ENCODE data around the gene HIGD1C.
"Not testable (repeated sequence)": the region's sequence is repeated elsewhere in the genome, so short reads cannot be mapped to it uniquely, and the experiment has no call there.

Gene HIGD1C

GRCh38 chr12:50952510-50952909 lies at the start of gene HIGD1C:
Gene HIGD1C (plus strand): TSS chr12:50952544. CDS start chr12:50953999, 1,455 bp downstream.
- no peak for DNase-seq (ENCODE audit: low read depth in 2 of 2)

GRCh38 chr12:50908479-50908878 lies 43.9 kb upstream of the HIGD1C start:
- not testable (repeated sequence) for DNase-seq (ENCODE audit: low read depth in 2 of 2)

GRCh38 chr12:50912361-50912760 lies 40.0 kb upstream of the HIGD1C start:
- not testable (repeated sequence) for DNase-seq (ENCODE audit: low read depth in 2 of 2)

GRCh38 chr12:50913224-50913623 lies 39.1 kb upstream of the HIGD1C start:
- DNase-seq (ENCODE audit: low read depth in 2 of 2): no peak

- DNase-seq (ENCODE audit: low read depth in 2 of 2): no peak
These were observed 37.4 kb upstream of the HIGD1C start for GRCh38 chr12:50914872-50915484.

GRCh38 chr12:50916292-50916691 lies 36.1 kb upstream of the HIGD1C start:
- no peak for DNase-seq (ENCODE audit: low read depth in 2 of 2)

GRCh38 chr12:50918584-50919316 lies 33.6 kb upstream of the HIGD1C start:
- no peak for DNase-seq (ENCODE audit: low read depth in 2 of 2)

- no peak for DNase-seq (ENCODE audit: low read depth in 2 of 2)
These were observed 29.5 kb upstream of the HIGD1C start for GRCh38 chr12:50922820-50923219.

GRCh38 chr12:50923361-50924130 lies 28.8 kb upstream of the HIGD1C start:
- no peak for DNase-seq (ENCODE audit: low read depth in 2 of 2)

GRCh38 chr12:50924131-50924438 lies 28.3 kb upstream of the HIGD1C start:
- DNase-seq (ENCODE audit: low read depth in 2 of 2): no peak

- no peak for DNase-seq (ENCODE audit: low read depth in 2 of 2)
These were observed 27.7 kb upstream of the HIGD1C start for GRCh38 chr12:50924439-50925341.

GRCh38 chr12:50925342-50925651 lies 27.0 kb upstream of the HIGD1C start:
- no peak for DNase-seq (ENCODE audit: low read depth in 2 of 2)

GRCh38 chr12:50925920-50926319 lies 26.4 kb upstream of the HIGD1C start:
- no peak for DNase-seq (ENCODE audit: low read depth in 2 of 2)

- DNase-seq (ENCODE audit: low read depth in 2 of 2): no peak
These were observed 25.9 kb upstream of the HIGD1C start for GRCh38 chr12:50926415-50926814.

- not testable (repeated sequence) for DNase-seq (ENCODE audit: low read depth in 2 of 2)
These were observed 25.4 kb upstream of the HIGD1C start for GRCh38 chr12:50926932-50927331.

- no peak for DNase-seq (ENCODE audit: low read depth in 2 of 2)
These were observed 25.0 kb upstream of the HIGD1C start for GRCh38 chr12:50927356-50927755.

- no peak for DNase-seq (ENCODE audit: low read depth in 2 of 2)
These were observed 24.5 kb upstream of the HIGD1C start for GRCh38 chr12:50927766-50928224.

GRCh38 chr12:50928392-50928791 lies 24.0 kb upstream of the HIGD1C start:
- no peak for DNase-seq (ENCODE audit: low read depth in 2 of 2)

GRCh38 chr12:50929831-50930230 lies 22.5 kb upstream of the HIGD1C start:
- DNase-seq (ENCODE audit: low read depth in 2 of 2): no peak

GRCh38 chr12:50930477-50930876 lies 21.9 kb upstream of the HIGD1C start:
- not testable (repeated sequence) for DNase-seq (ENCODE audit: low read depth in 2 of 2)

GRCh38 chr12:50932787-50933280 lies 19.5 kb upstream of the HIGD1C start:
- no peak for DNase-seq (ENCODE audit: low read depth in 2 of 2)
